GM18873 (cell line): ENCODE results near the gene BCL11A.
"Not testable (repeated sequence)": the region's sequence is repeated elsewhere in the genome, so short reads cannot be mapped to it uniquely, and the experiment has no call there.

Source experiments
- ATAC-seq: cut with Tn5 transposase; IDR thresholded peaks from one replicate; pipeline ENCODE4 v1.9.1; 2021; ENCODE audit warnings: mild to moderate bottlenecking, moderate library complexity, moderate number of reproducible peaks; ENCODE audit not compliant: unreplicated experiment, low FRiP score

BCL11A gene

GRCh38 chr2:60445684-60446179, 107.7 kb downstream of the BCL11A start:
- no peak for ATAC-seq

GRCh38 chr2:60442608-60443007, 110.8 kb downstream of the BCL11A start:
- ATAC-seq = no peak

GRCh38 chr2:60441800-60442199, 111.7 kb downstream of the BCL11A start:
- no peak for ATAC-seq

- no peak for ATAC-seq
These were observed 112.7 kb downstream of the BCL11A start for GRCh38 chr2:60440767-60441163.

GRCh38 chr2:60440079-60440766, 113.2 kb downstream of the BCL11A start:
- ATAC-seq = no peak

GRCh38 chr2:60439219-60439974, 114.1 kb downstream of the BCL11A start:
- ATAC-seq = peak; percentile 99

GRCh38 chr2:60438653-60439052, 114.8 kb downstream of the BCL11A start:
- no peak for ATAC-seq

GRCh38 chr2:60438131-60438530, 115.3 kb downstream of the BCL11A start:
- ATAC-seq = no peak

- no peak for ATAC-seq
These were observed 116.3 kb downstream of the BCL11A start for GRCh38 chr2:60437080-60437696.

GRCh38 chr2:60433018-60433596, 120.3 kb downstream of the BCL11A start:
- no peak for ATAC-seq

- no peak for ATAC-seq
These were observed 121.3 kb downstream of the BCL11A start for GRCh38 chr2:60432035-60432601.

- no peak for ATAC-seq
These were observed 123.8 kb downstream of the BCL11A start for GRCh38 chr2:60429681-60430080.

GRCh38 chr2:60426880-60427279, 126.6 kb downstream of the BCL11A start:
- no peak for ATAC-seq

- ATAC-seq = no peak
These were observed 127.1 kb downstream of the BCL11A start for GRCh38 chr2:60426341-60426740.

- no peak for ATAC-seq
These were observed 129.2 kb downstream of the BCL11A start for GRCh38 chr2:60424233-60424632.

GRCh38 chr2:60423505-60423904, 129.9 kb downstream of the BCL11A start:
- no peak for ATAC-seq

GRCh38 chr2:60422826-60423483, 130.5 kb downstream of the BCL11A start:
- no peak for ATAC-seq

GRCh38 chr2:60417210-60417609, 136.2 kb downstream of the BCL11A start:
- not testable (repeated sequence) for ATAC-seq

GRCh38 chr2:60416221-60417008, 137.0 kb downstream of the BCL11A start:
- ATAC-seq = no peak
